ENCODE results near the gene REV3L. TPM values are rescaled to one million over a fixed set of nuclear protein-coding genes. Genes with fewer than 3 reads are reported as not detected.

Gene REV3L
- total and polyA plus RNA-seq, 2 of the 8 experiments (the other 6 are each of a cell fraction or from before 2014, with no cell fraction given), result 2.1 to 6.6 TPM

DNA sequence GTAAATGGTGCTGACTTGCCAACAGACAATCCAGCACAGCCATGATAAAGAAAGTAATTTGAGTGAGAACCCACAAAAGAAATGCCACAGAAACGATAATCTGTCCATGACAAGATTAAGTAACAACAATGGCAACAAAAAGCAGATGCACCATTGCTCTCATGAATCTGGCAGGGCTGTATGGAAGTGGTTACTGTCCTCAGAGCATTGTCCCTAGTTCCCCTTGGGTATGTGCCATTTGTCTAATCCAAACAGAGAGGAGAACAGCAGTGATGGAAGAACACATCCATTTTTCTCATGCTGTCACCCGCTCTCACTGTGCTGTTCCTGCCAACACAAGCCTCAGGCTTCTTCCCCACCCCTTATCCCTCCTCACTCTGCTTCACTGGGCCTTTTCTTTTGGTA lies 65.8 kb downstream of the REV3L start:
- no peak overlapping the region for H4K5ac ChIP-seq (ENCODE audit: insufficient read length, low read depth, low read length)
- FAIRE-seq (no peak), DNase-seq (ENCODE audit: low read depth in 1 of 2, low spot score in 2 of 2) (no peak)
- no peak overlapping the region for H2BK20ac ChIP-seq (ENCODE audit: low read length)
- no peak overlapping the region for H3K18ac ChIP-seq (ENCODE audit: extremely low read depth, low read length)
- H4K20me1 ChIP-seq (replicated peaks in 1 of 2; ENCODE audit: control insufficient read depth in 1 of 2, insufficient read depth in 2 of 2, low read length in 2 of 2), result peaks cover 1 to 3% of the 10 kb centered on the region in 2 experiments
- no peak overlapping the region for H4K91ac ChIP-seq (replicated peaks; ENCODE audit: insufficient read length, low read length)
- H2AK5ac ChIP-seq (ENCODE audit: low read depth, low read length), result no peak overlapping the region
- H3K27me3 ChIP-seq (replicated peaks in 1 of 4; ENCODE audit: control insufficient read depth in 3 of 4, extremely low read depth in 1 of 4, insufficient read depth in 3 of 4, low read length in 3 of 4), result no peaks in the 10 kb centered on the region
- no peak overlapping the region for H3K56ac ChIP-seq (replicated peaks; ENCODE audit: insufficient read length, low read depth, low read length)
- H3K4me1 ChIP-seq (replicated peaks in 1 of 4; ENCODE audit: control insufficient read depth in 3 of 4, insufficient read depth in 4 of 4, low read length in 3 of 4), result peaks cover 0 to 3% (median 0%) of the 10 kb centered on the region in 4 experiments; a peak in 1 of 7 replicates
- no peak overlapping the region for H2BK5ac ChIP-seq (ENCODE audit: low read depth, low read length)
- no peak overlapping the region for H3K4me2 ChIP-seq (ENCODE audit: insufficient read depth in 1 of 2, low read depth in 2 of 2, low read length in 2 of 2)
- H2BK15ac ChIP-seq (ENCODE audit: low read length), result no peak overlapping the region
- POLR2A ChIA-PET (ENCODE audit: partially characterized antibody), result no interaction called here
- H4K8ac ChIP-seq (ENCODE audit: extremely low read depth, insufficient read depth, low read length), result no peak overlapping the region
- no peak overlapping the region for H3K14ac ChIP-seq (ENCODE audit: insufficient read length)
- H3K79me1 ChIP-seq (ENCODE audit: low read depth, low read length), result no peaks in the 10 kb centered on the region
- no peaks in the 10 kb centered on the region for H3K36me3 ChIP-seq (ENCODE audit: control insufficient read depth in 2 of 4, insufficient read depth in 4 of 4, low read length in 3 of 4)
- H2BK120ac ChIP-seq (replicated peaks; ENCODE audit: low read depth, low read length), result no peak overlapping the region
- no peak overlapping the region for H3K27ac ChIP-seq (ENCODE audit: low read depth, low read length)
- H3K79me2 ChIP-seq (ENCODE audit: control insufficient read depth in 1 of 2, insufficient read depth in 2 of 2, low read length in 2 of 2), result no peaks in the 10 kb centered on the region
- H3K9me3 ChIP-seq (ENCODE audit: insufficient read depth in 2 of 2, low read depth in 1 of 2, low read length in 1 of 2), result no peaks in the 10 kb centered on the region
- no peaks in the 10 kb centered on the region; the same call in 1 of the 2 replicates for H3K23me2 ChIP-seq (ENCODE audit: low read depth, low read length)
- H3K4ac ChIP-seq (replicated peaks; ENCODE audit: insufficient read length, low read depth, low read length), result no peak overlapping the region
- H2AFZ ChIP-seq (ENCODE audit: low read length), result no peak overlapping the region
- H3K4me3 ChIP-seq (ENCODE audit: extremely low read depth in 1 of 4, insufficient read depth in 2 of 4, low read depth in 3 of 4, low read length in 4 of 4), result no peak overlapping the region
- H3K9ac ChIP-seq (replicated peaks in 1 of 4; ENCODE audit: extremely low read depth in 1 of 4, low read depth in 3 of 4, low read length in 3 of 4), result no peak overlapping the region
- CTCF ChIA-PET (ENCODE audit: partially characterized antibody), result no interaction called here
- H3K23ac ChIP-seq (ENCODE audit: insufficient read length), result no peak overlapping the region
- WGBS, 2 experiments (ENCODE audit: extremely low coverage in 1 of 2, insufficient coverage in 1 of 2, insufficient read length in 1 of 2, insufficient replicate concordance in 2 of 2, low coverage in 1 of 2, low lambda C conversion rate in 2 of 2, missing lambda C conversion rate in 1 of 2), result 85% methylated on average over 2 of the region's 2 CpGs; no CpG with 5 or more reads in 1 of the 2 experiments
- no peak overlapping the region for H2BK12ac ChIP-seq (ENCODE audit: low read depth, low read length)
- TF ChIP-seq CHD2 (IDR thresholded peaks at IDR 0.05; ENCODE audit: low read length) (no peak), CBX5 (IDR thresholded peaks at IDR 0.05; ENCODE audit: low read depth, low read length) (no peak), POLR2A (IDR thresholded peaks at IDR 0.05; ENCODE audit: control extremely low read depth in 1 of 2, low read depth in 2 of 2, low read length in 2 of 2) (no peak), RBBP5 (IDR thresholded peaks at IDR 0.05; ENCODE audit: borderline replicate concordance, low read depth, low read length) (no peak), SP1 (IDR thresholded peaks at IDR 0.05; ENCODE audit: low read depth, low read length) (no peak), SIX5 (IDR thresholded peaks at IDR 0.05; ENCODE audit: low read depth, low read length) (no peak), RAD21 (IDR thresholded peaks at IDR 0.05 in 1 of 2, conservative IDR thresholded peaks at IDR 0.05 in 1 of 2; ENCODE audit: low read depth in 2 of 2, low read length in 2 of 2) (no peak), SAP30 (IDR thresholded peaks at IDR 0.05; ENCODE audit: insufficient read depth, insufficient replicate concordance, low read length) (no peak), SP4 (IDR thresholded peaks at IDR 0.05; ENCODE audit: low read length) (no peak), CEBPB (IDR thresholded peaks at IDR 0.05; ENCODE audit: low read depth, low read length) (no peak), ZNF274 (IDR thresholded peaks at IDR 0.05; ENCODE audit: borderline replicate concordance, extremely low read depth, low read length) (no peak), GABPA (IDR thresholded peaks at IDR 0.05; ENCODE audit: borderline replicate concordance, insufficient read depth, low read length) (no peak)
- TF ChIP-seq, protein P1, sequence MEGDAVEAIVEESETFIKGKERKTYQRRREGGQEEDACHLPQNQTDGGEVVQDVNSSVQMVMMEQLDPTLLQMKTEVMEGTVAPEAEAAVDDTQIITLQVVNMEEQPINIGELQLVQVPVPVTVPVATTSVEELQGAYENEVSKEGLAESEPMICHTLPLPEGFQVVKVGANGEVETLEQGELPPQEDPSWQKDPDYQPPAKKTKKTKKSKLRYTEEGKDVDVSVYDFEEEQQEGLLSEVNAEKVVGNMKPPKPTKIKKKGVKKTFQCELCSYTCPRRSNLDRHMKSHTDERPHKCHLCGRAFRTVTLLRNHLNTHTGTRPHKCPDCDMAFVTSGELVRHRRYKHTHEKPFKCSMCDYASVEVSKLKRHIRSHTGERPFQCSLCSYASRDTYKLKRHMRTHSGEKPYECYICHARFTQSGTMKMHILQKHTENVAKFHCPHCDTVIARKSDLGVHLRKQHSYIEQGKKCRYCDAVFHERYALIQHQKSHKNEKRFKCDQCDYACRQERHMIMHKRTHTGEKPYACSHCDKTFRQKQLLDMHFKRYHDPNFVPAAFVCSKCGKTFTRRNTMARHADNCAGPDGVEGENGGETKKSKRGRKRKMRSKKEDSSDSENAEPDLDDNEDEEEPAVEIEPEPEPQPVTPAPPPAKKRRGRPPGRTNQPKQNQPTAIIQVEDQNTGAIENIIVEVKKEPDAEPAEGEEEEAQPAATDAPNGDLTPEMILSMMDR (IDR thresholded peaks at IDR 0.05; ENCODE audit: control extremely low read depth in 1 of 3, insufficient read depth in 1 of 3, low read depth in 1 of 3, low read length in 3 of 3), result no peak

Data from H1 (cell line).